CD14-positive monocyte (primary cell): ENCODE results near the gene AKAP14. TPM values are rescaled to one million over a fixed set of nuclear protein-coding genes. Genes with fewer than 3 reads are reported as not detected.
"Not testable (repeated sequence)": the region's sequence is repeated elsewhere in the genome, so short reads cannot be mapped to it uniquely, and the experiment has no call there.

Source experiments
- DNase-seq, 3 donors: peaks; one replicate each; pipeline ENCODE4 v3.0.0-alpha.2; 2011 to 2022
- H2AFZ ChIP-seq: 2 replicates; pipeline ENCODE4 v1.6.0; 2012; ENCODE audit warnings: mild to moderate bottlenecking, low read depth, low read length, inconsistent platforms; ENCODE audit not compliant: insufficient read depth, poor library complexity, severe bottlenecking
- H3K27ac ChIP-seq, 2 donors: 1 replicate in 1 of 2; 2 replicates in 1 of 2; pipeline ENCODE4 v1.5.1; 2012 to 2013; ENCODE audit warnings: low read length in 2 of 2, control low read depth in 1 of 2, inconsistent platforms in 1 of 2, low read depth in 1 of 2, mild to moderate bottlenecking in 1 of 2
- H3K27me3 ChIP-seq, 2 donors: one replicate each; pipeline versions ENCODE4 v1.6.0 to v1.6.1; 2011 to 2013; ENCODE audit warnings: low read length in 2 of 2; ENCODE audit not compliant: control insufficient read depth in 2 of 2, insufficient read depth in 2 of 2
- H3K36me3 ChIP-seq, 2 donors: replicated peaks in 1 of 2; 1 replicate in 1 of 2; 2 replicates in 1 of 2; pipeline versions ENCODE4 v1.5.1 to v1.6.1; 2012 to 2013; ENCODE audit warnings: low read length in 2 of 2, control low read depth in 1 of 2, inconsistent platforms in 1 of 2, mild to moderate bottlenecking in 1 of 2; ENCODE audit not compliant: insufficient read depth in 2 of 2, control insufficient read depth in 1 of 2
- H3K4me1 ChIP-seq, 2 donors: 1 replicate in 1 of 2; 2 replicates in 1 of 2; pipeline versions ENCODE4 v1.5.1 to v1.6.1; 2012 to 2013; ENCODE audit warnings: low read length in 2 of 2, control low read depth in 1 of 2, inconsistent platforms in 1 of 2, mild to moderate bottlenecking in 1 of 2, moderate library complexity in 1 of 2; ENCODE audit not compliant: insufficient read depth in 2 of 2, control insufficient read depth in 1 of 2
- H3K4me2 ChIP-seq: replicated peaks from 2 replicates; pipeline ENCODE3; 2012; ENCODE audit warnings: low read length, moderate library complexity, mild to moderate bottlenecking; ENCODE audit not compliant: poor library complexity, severe bottlenecking; ENCODE audit errors: extremely low read depth
- H3K4me3 ChIP-seq, 3 experiments: fragments of 200-600 bp in 1 of 3; sonication (generic) in 1 of 3; replicated peaks in 1 of 3; 1 replicate in 2 of 3; 2 replicates in 1 of 3; pipeline ENCODE4 v1.5.1; 2011 to 2013; ENCODE audit warnings: low read length in 3 of 3, mild to moderate bottlenecking in 3 of 3, control low read depth in 2 of 3, low read depth in 2 of 3, inconsistent platforms in 1 of 3, moderate library complexity in 1 of 3
- H3K79me2 ChIP-seq: 2 replicates; pipeline ENCODE4 v1.6.0; 2012; ENCODE audit warnings: mild to moderate bottlenecking, control low read depth, inconsistent platforms, low read length, moderate library complexity; ENCODE audit not compliant: insufficient read depth
- H3K9ac ChIP-seq: 2 replicates; pipeline ENCODE4 v1.6.0; 2017; ENCODE audit warnings: low read length, mild to moderate bottlenecking; ENCODE audit not compliant: insufficient read depth, poor library complexity, severe bottlenecking
- H3K9me3 ChIP-seq, 2 donors: replicated peaks in 1 of 2; 1 replicate in 1 of 2; 2 replicates in 1 of 2; pipeline versions ENCODE4 v1.5.1 to v1.6.1; 2012 to 2013; ENCODE audit warnings: low read length in 2 of 2, control low read depth in 1 of 2; ENCODE audit not compliant: control insufficient read depth in 1 of 2, insufficient read depth in 1 of 2
- H4K20me1 ChIP-seq: 2 replicates; pipeline ENCODE4 v1.6.0; 2012; ENCODE audit warnings: mild to moderate bottlenecking, low read length, control low read depth, moderate library complexity; ENCODE audit not compliant: insufficient read depth
- H3K27ac Mint-ChIP-seq, 7 donors: one replicate each; pipeline ENCODE4 v1.8.0; 2020; ENCODE audit warnings: mild to moderate bottlenecking in 7 of 7, mixed read lengths in 7 of 7, moderate library complexity in 6 of 7, inconsistent platforms in 2 of 7
- H3K27me3 Mint-ChIP-seq, 3 donors: one replicate each; pipeline ENCODE4 v1.8.0; 2021 to 2022; ENCODE audit warnings: low read depth in 3 of 3, mild to moderate bottlenecking in 3 of 3, mixed read lengths in 3 of 3, moderate library complexity in 3 of 3, inconsistent platforms in 1 of 3
- H3K36me3 Mint-ChIP-seq, 2 donors: one replicate each; pipeline ENCODE4 v1.8.0; 2020; ENCODE audit warnings: mixed read lengths in 2 of 2, inconsistent platforms in 1 of 2, mild to moderate bottlenecking in 1 of 2
- H3K4me1 Mint-ChIP-seq: one replicate; pipeline ENCODE4 v1.8.0; 2020; ENCODE audit warnings: mild to moderate bottlenecking, mixed read lengths
- H3K4me3 Mint-ChIP-seq, 2 donors: one replicate each; pipeline ENCODE4 v1.8.0; 2020; ENCODE audit warnings: mild to moderate bottlenecking in 2 of 2, mixed read lengths in 2 of 2, moderate library complexity in 1 of 2
- H3K9me3 Mint-ChIP-seq, 7 donors: one replicate each; pipeline ENCODE4 v1.8.0; 2020 to 2022; ENCODE audit warnings: mixed read lengths in 7 of 7, mild to moderate bottlenecking in 6 of 7, moderate library complexity in 6 of 7, inconsistent platforms in 2 of 7
- CTCF ChIP-seq: fragments of 200-600 bp; IDR thresholded peaks from one replicate; pipeline ENCODE4 v1.8.0; 2022; ENCODE audit warnings: antibody characterized with exemption, mild to moderate bottlenecking
- WGBS: methylation state at CpG from one replicate; pipeline ENCODE4 v1.1.5; 2013; ENCODE audit warnings: missing lambda C conversion rate; ENCODE audit not compliant: insufficient coverage; 5-methylcytosine and 5-hydroxymethylcytosine counted together
- intact Hi-C, 2 donors: fragments of 100-400 bp; cut with micrococcal nuclease; formaldehyde crosslinking; loops; one replicate each; pipeline versions ENCODE4 v1.15.0 to v1.15.1; 2023
- polyA plus RNA-seq, 3 donors: library from polyadenylated mRNA; depleted of rRNA in 1 of 3; unstranded in 2 of 3; stranded (reverse) in 1 of 3; fragments of 300-500 nt in 2 of 3; fragments of >200 nt in 1 of 3; fragmentation: Illumina TruSeq in 2 of 3; gene quantifications; 1 replicate in 2 of 3; 2 replicates in 1 of 3; pipeline ENCODE4 v1.2.3, GENCODE V29; 2012 to 2021

Gene AKAP14
- polyA plus RNA-seq, 3 donors, result not detected

GRCh38 chrX:119890626-119891025 lies 5.1 kb upstream of the AKAP14 start:
- H3K36me3 ChIP-seq, H3K9ac ChIP-seq, H3K9me3 ChIP-seq, H3K4me3 Mint-ChIP-seq, H3K79me2 ChIP-seq, H4K20me1 ChIP-seq, H3K27ac ChIP-seq, H3K4me1 Mint-ChIP-seq, H3K36me3 Mint-ChIP-seq, intact Hi-C loops, H3K27ac Mint-ChIP-seq, H2AFZ ChIP-seq, H3K4me1 ChIP-seq, H3K9me3 Mint-ChIP-seq, DNase-seq, H3K4me2 ChIP-seq, H3K4me3 ChIP-seq, H3K27me3 ChIP-seq: not testable (repeated sequence)
- WGBS, result 95% methylated on average over 7 of the region's 36 CpGs
- H3K27me3 Mint-ChIP-seq, result peaks cover 0 to 27% (median 24%) of the 10 kb centered on the region in 3 donors

GRCh38 chrX:119891961-119892692 lies 3.6 kb upstream of the AKAP14 start:
- peaks cover 0 to 28% (median 24%) of the 10 kb centered on the region in 3 donors for H3K27me3 Mint-ChIP-seq
- H2AFZ ChIP-seq, H3K36me3 ChIP-seq, intact Hi-C loops, H3K27ac ChIP-seq, H3K4me1 Mint-ChIP-seq, H3K9ac ChIP-seq, H3K27ac Mint-ChIP-seq, DNase-seq, H3K4me2 ChIP-seq, H3K9me3 Mint-ChIP-seq, H3K4me3 ChIP-seq, H3K79me2 ChIP-seq, H3K36me3 Mint-ChIP-seq, H3K27me3 ChIP-seq, H3K4me3 Mint-ChIP-seq, H4K20me1 ChIP-seq, H3K9me3 ChIP-seq, H3K4me1 ChIP-seq: not testable (repeated sequence)
- WGBS, result no CpG with 5 or more reads among the region's 16 CpGs

- no peak for TF ChIP-seq CTCF
- no peak overlapping the region for H3K4me3 ChIP-seq
- peak overlapping the region; percentile 62 to 68 for H3K27ac ChIP-seq
- no peaks in the 10 kb centered on the region for H3K36me3 Mint-ChIP-seq
- H3K9me3 Mint-ChIP-seq, result no peaks in the 10 kb centered on the region
- peak overlapping the region; percentile 48 for H2AFZ ChIP-seq
- peak overlapping the region in 5 of 7 donors; percentile 62 to 86 (median 82) for H3K27ac Mint-ChIP-seq
- peaks cover 10% of the 10 kb centered on the region for H3K4me1 Mint-ChIP-seq
- intact Hi-C loops, result no loop called here
- H3K27me3 ChIP-seq, result no peaks in the 10 kb centered on the region
- no peak overlapping the region for H3K9ac ChIP-seq
- DNase-seq, result peak; percentile 68 to 88 (median 88)
- no peaks in the 10 kb centered on the region for H3K79me2 ChIP-seq
- H3K4me3 Mint-ChIP-seq, result peak overlapping the region; percentile 41 to 42
- no CpG with 5 or more reads among the region's 2 CpGs for WGBS
- no peaks in the 10 kb centered on the region for H4K20me1 ChIP-seq
- H3K36me3 ChIP-seq, result no peaks in the 10 kb centered on the region
- peaks cover 0 to 3% (median 1%) of the 10 kb centered on the region in 3 donors for H3K27me3 Mint-ChIP-seq
- no peaks in the 10 kb centered on the region for H3K9me3 ChIP-seq
- H3K4me2 ChIP-seq, result peak overlapping the region; percentile 36
- peaks cover 8% of the 10 kb centered on the region in 2 donors for H3K4me1 ChIP-seq
Measured at GRCh38 chrX:119899125-119899524, 3.4 kb downstream of the AKAP14 start.
